HCT116 (cell line): ENCODE results near the gene GPD1L. TPM values are rescaled to one million over a fixed set of nuclear protein-coding genes. Genes with fewer than 3 reads are reported as not detected.

Source experiments
- ATAC-seq: fragments of 200-7000 bp; cut with Tn5 transposase; 2 replicates; pipeline ENCODE4 v1.9.1; 2020; ENCODE audit warnings: mild to moderate bottlenecking, moderate library complexity
- BruUV-seq: library from RNA; stranded (reverse); fragments of 400-500 nt; replicated peaks from 2 replicates; lab custom pipeline; 2021; lab: Mats Ljungman, UMichigan
- CTCF ChIA-PET: fragments of 300-600 bp; sonication (Branson Sonifier 250); formaldehyde crosslinking; loops from one replicate; lab custom pipeline; 2021; ENCODE audit warnings: antibody characterized with exemption; lab: Charles Lee
- POLR2A ChIA-PET: fragments of 300-600, 350-600 bp; sonication (Branson Sonifier 250); formaldehyde crosslinking; loops from one replicate; lab custom pipeline; 2021; ENCODE audit warnings: antibody characterized with exemption; lab: Charles Lee
- RAD21 ChIA-PET, 2 experiments: fragments of 300-600 bp; sonication (Branson Sonifier 250); formaldehyde crosslinking; loops; one replicate each; lab custom pipeline; 2023; ENCODE audit warnings: low total read pairs in 2 of 2; ENCODE audit not compliant: uncharacterized antibody in 2 of 2, unreplicated experiment in 2 of 2, low non-redundant PET in 1 of 2; lab: Charles Lee
- DNase-seq: peaks from one replicate; pipeline ENCODE4 v3.0.0-alpha.2; 2010; ENCODE audit warnings: low read depth, low spot score
- H2AFZ ChIP-seq: fragments of 200-600 bp; shearing (Covaris generic), sonication (generic); 2 replicates; pipeline ENCODE4 v1.6.1; 2017; ENCODE audit warnings: low read depth, mixed run types, mixed read lengths, antibody characterized with exemption, low read length; ENCODE audit not compliant: poor library complexity, severe bottlenecking
- H3K27ac ChIP-seq: 2 replicates; pipeline ENCODE4 v1.5.1; 2012; ENCODE audit warnings: low read depth, low read length
- H3K27me3 ChIP-seq: fragments of 200-600 bp; sonication (generic); 2 replicates; pipeline ENCODE4 v1.6.1; 2016; ENCODE audit warnings: mixed run types, low read length, mixed read lengths; ENCODE audit not compliant: insufficient read depth
- H3K36me3 ChIP-seq, 2 experiments: fragments of 200-500 bp in 1 of 2; fragments of 200-600 bp in 1 of 2; sonication (Bioruptor generic) in 1 of 2; sonication (generic) in 1 of 2; 2 replicates each; pipeline versions ENCODE4 v1.5.1 to v1.6.1; 2014 to 2016; ENCODE audit warnings: low read length in 2 of 2, inconsistent platforms in 1 of 2, mixed read lengths in 1 of 2, mixed run types in 1 of 2; ENCODE audit not compliant: insufficient read depth in 2 of 2, control insufficient read depth in 1 of 2
- H3K4me1 ChIP-seq, 2 experiments: fragments of 200-600 bp in 1 of 2; sonication (generic) in 1 of 2; 2 replicates each; pipeline versions ENCODE4 v1.5.1 to v1.6.1; 2012 to 2017; ENCODE audit warnings: low read length in 2 of 2, inconsistent platforms in 1 of 2, mild to moderate bottlenecking in 1 of 2, mixed read lengths in 1 of 2, mixed run types in 1 of 2, moderate library complexity in 1 of 2; ENCODE audit not compliant: insufficient read depth in 2 of 2, control insufficient read depth in 1 of 2
- H3K4me2 ChIP-seq: fragments of 200-600 bp; sonication (generic); 2 replicates; pipeline ENCODE4 v1.6.1; 2017; ENCODE audit warnings: mixed run types, low read length, mixed read lengths
- H3K4me3 ChIP-seq, 2 experiments: fragments of 200-600 bp in 1 of 2; sonication (generic) in 1 of 2; replicated peaks in 1 of 2; 2 replicates each; pipeline ENCODE4 v1.5.1; 2011 to 2016; ENCODE audit warnings: low read length in 2 of 2, control low read depth in 1 of 2, low read depth in 1 of 2, mild to moderate bottlenecking in 1 of 2, mixed read lengths in 1 of 2, mixed run types in 1 of 2
- H3K79me2 ChIP-seq: fragments of 200-600 bp; sonication (generic); 2 replicates; pipeline ENCODE4 v1.6.1; 2017; ENCODE audit warnings: mild to moderate bottlenecking, mixed run types, low read length, moderate library complexity, mixed read lengths; ENCODE audit not compliant: insufficient read depth
- H3K9ac ChIP-seq: fragments of 200-600 bp; sonication (generic); 2 replicates; pipeline ENCODE4 v1.6.1; 2016; ENCODE audit warnings: low read length, mixed read lengths
- H3K9me2 ChIP-seq: fragments of 200-600 bp; sonication (generic), shearing (Covaris generic); 2 replicates; pipeline ENCODE4 v1.6.1; 2017; ENCODE audit warnings: mixed run types, mild to moderate bottlenecking, moderate library complexity; ENCODE audit not compliant: insufficient read depth
- H3K9me3 ChIP-seq, 2 experiments: fragments of 200-500 bp in 1 of 2; fragments of 200-600 bp in 1 of 2; sonication (Bioruptor generic) in 1 of 2; sonication (generic) in 1 of 2; 2 replicates each; pipeline ENCODE4 v1.6.1; 2014 to 2017; ENCODE audit warnings: low read length in 2 of 2, mixed read lengths in 2 of 2, inconsistent platforms in 1 of 2, low read depth in 1 of 2, mild to moderate bottlenecking in 1 of 2, mixed run types in 1 of 2, moderate library complexity in 1 of 2; ENCODE audit not compliant: control insufficient read depth in 1 of 2, insufficient read depth in 1 of 2
- H4K20me1 ChIP-seq: fragments of 200-600 bp; sonication (generic), shearing (Covaris generic); 2 replicates; pipeline ENCODE4 v1.6.1; 2017; ENCODE audit warnings: mixed run types, mild to moderate bottlenecking, moderate library complexity; ENCODE audit not compliant: insufficient read depth
- CEBPB ChIP-seq: IDR thresholded peaks from 2 replicates; pipeline ENCODE4 v1.6.1; 2012; ENCODE audit warnings: low read depth
- EGR1 ChIP-seq: IDR thresholded peaks from 2 replicates; pipeline ENCODE4 v1.6.1; 2012; ENCODE audit warnings: low read depth
- EZH2 ChIP-seq: fragments of 200-600 bp; sonication (generic); IDR thresholded peaks from 2 replicates; pipeline ENCODE4 v1.6.1; 2017; ENCODE audit warnings: antibody characterized with exemption, mixed run types
- JUND ChIP-seq: IDR thresholded peaks from 2 replicates; pipeline ENCODE4 v1.6.1; 2012
- POLR2A ChIP-seq: IDR thresholded peaks from 2 replicates; pipeline ENCODE4 v1.7.0; 2011; ENCODE audit warnings: borderline replicate concordance; ENCODE audit not compliant: insufficient read depth, insufficient read length; ENCODE audit errors: extremely low read depth
- POLR2AphosphoS5 ChIP-seq: IDR thresholded peaks from 2 replicates; pipeline ENCODE4 v1.6.1; 2011; ENCODE audit warnings: mild to moderate bottlenecking, low read depth, low read length, moderate library complexity
- RAD21 ChIP-seq: IDR thresholded peaks from 2 replicates; pipeline ENCODE4 v1.6.1; 2012; ENCODE audit warnings: low read depth, mild to moderate bottlenecking
- SIN3A ChIP-seq: IDR thresholded peaks from 2 replicates; pipeline ENCODE4 v1.6.1; 2012; ENCODE audit warnings: low read depth
- SRF ChIP-seq: IDR thresholded peaks from 2 replicates; pipeline ENCODE4 v1.6.1; 2012; ENCODE audit warnings: low read depth
- YY1 ChIP-seq: IDR thresholded peaks from 2 replicates; pipeline ENCODE4 v1.6.1; 2011; ENCODE audit warnings: low read length, low read depth, moderate library complexity, mild to moderate bottlenecking; ENCODE audit not compliant: insufficient replicate concordance; ENCODE audit errors: extremely low read depth
- ZBTB33 ChIP-seq: IDR thresholded peaks from 2 replicates; pipeline ENCODE4 v1.6.1; 2011; ENCODE audit warnings: mild to moderate bottlenecking, low read length, moderate library complexity; ENCODE audit not compliant: insufficient replicate concordance; ENCODE audit errors: extremely low read depth
- ZFX ChIP-seq: fragments of 450-650 bp; IDR thresholded peaks from 2 replicates; pipeline ENCODE4 v1.6.1; 2017
- ZNF274 ChIP-seq: fragments of 200-500 bp; sonication (Bioruptor generic); IDR thresholded peaks from 2 replicates; pipeline ENCODE4 v1.6.1; 2014; ENCODE audit warnings: mild to moderate bottlenecking, low read depth, low read length, inconsistent platforms
- intact Hi-C: fragments of 100-400 bp; cut with micrococcal nuclease; formaldehyde crosslinking; loops from 2 replicates; pipeline ENCODE4 v1.10.0; 2022
- total RNA-seq: library from RNA; stranded (reverse); gene quantifications from one replicate; pipeline ENCODE4 v1.2.1, GENCODE V29; 2021; ENCODE audit not compliant: unreplicated experiment
- TF ChIP-seq, protein P1 (sequence below): IDR thresholded peaks from 2 replicates; pipeline ENCODE4 v1.6.1; 2012

The GPD1L gene
- total RNA-seq, 1 experiment from 2014 or later, result 21.9 TPM

DNA sequence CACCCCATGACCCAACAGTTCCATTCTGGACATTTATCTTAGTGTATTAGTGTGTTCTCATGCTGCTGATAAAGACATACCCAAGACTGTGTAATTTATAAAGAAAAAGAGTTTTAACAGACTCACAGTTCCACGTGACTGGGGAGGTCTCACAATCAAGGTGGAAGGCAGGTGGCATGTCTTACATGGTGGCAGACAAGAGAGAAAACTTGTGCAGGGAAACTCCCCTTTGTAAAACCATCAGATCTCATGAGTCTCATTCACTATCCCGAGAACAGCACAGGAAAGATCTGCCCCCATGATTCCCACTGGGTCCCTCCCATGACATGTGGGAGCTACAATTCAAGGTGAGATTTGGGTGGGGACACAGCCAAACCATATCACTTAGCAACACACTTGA is 21.6 kb upstream of the GPD1L start:
- DNase-seq (no peak), ATAC-seq (no peak)
- Histone ChIP-seq H3K79me2 (no peaks in the 10 kb centered on the region), H4K20me1 (no peaks in the 10 kb centered on the region), H3K4me2 (no peak overlapping the region), H3K9me2 (no peaks in the 10 kb centered on the region), H3K27ac (no peak overlapping the region), H3K27me3 (no peaks in the 10 kb centered on the region), H3K36me3 (no peaks in the 10 kb centered on the region), H3K9me3 (no peaks in the 10 kb centered on the region; a peak in 1 of 4 replicates), H3K4me1 (no peaks in the 10 kb centered on the region), H2AFZ (no peak overlapping the region), H3K4me3 (no peak overlapping the region), H3K9ac (no peak overlapping the region)
- ChIA-PET POLR2A (no interaction called here), CTCF (no interaction called here), RAD21 (no interaction called here)
- TF ChIP-seq EGR1 (no peak), ZBTB33 (no peak), ZNF274 (no peak), YY1 (no peak), RAD21 (no peak), CEBPB (no peak), JUND (no peak), ZFX (no peak), POLR2A (no peak), SIN3A (no peak), POLR2AphosphoS5 (no peak), SRF (no peak), EZH2 (no peak)
- TF ChIP-seq, protein P1, sequence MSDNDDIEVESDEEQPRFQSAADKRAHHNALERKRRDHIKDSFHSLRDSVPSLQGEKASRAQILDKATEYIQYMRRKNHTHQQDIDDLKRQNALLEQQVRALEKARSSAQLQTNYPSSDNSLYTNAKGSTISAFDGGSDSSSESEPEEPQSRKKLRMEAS, result no peak
- intact Hi-C loops, result no loop called here
- BruUV-seq, result no TSS peak
